HepG2 (cell line): ENCODE results near the gene PARVB. TPM values are rescaled to one million over a fixed set of nuclear protein-coding genes. Genes with fewer than 3 reads are reported as not detected.

ENCODE experiments used
- ATAC-seq: fragments of 200-7000 bp; cut with Tn5 transposase; 3 replicates; pipeline ENCODE4 v1.9.1; 2020; ENCODE audit warnings: mild to moderate bottlenecking, moderate library complexity
- BruUV-seq: library from RNA; stranded (reverse); fragments of 400-500 nt; replicated peaks from 2 replicates; lab custom pipeline; 2021; lab: Mats Ljungman, UMichigan
- CTCF ChIA-PET: fragments of 300-600 bp; formaldehyde crosslinking; extraction: SDS; loops from one replicate; lab custom pipeline; 2021; ENCODE audit warnings: low total read pairs, inconsistent platforms, low intra/inter-chr PET ratio; lab: Yijun Ruan, JAX
- POLR2A ChIA-PET: fragments of 350-600 bp; sonication (Branson Sonifier 250); formaldehyde crosslinking; loops from one replicate; lab custom pipeline; 2020; ENCODE audit warnings: antibody characterized with exemption, inconsistent platforms; lab: Yijun Ruan, JAX
- DNase-seq: peaks from one replicate; pipeline ENCODE4 v3.0.0-alpha.2; 2015; ENCODE audit warnings: low spot score
- FAIRE-seq: peaks from 3 replicates; lab custom pipeline; 2011; peaks lifted over from hg19 to GRCh38; lab: Jason Lieb, UNC
- H2AFZ ChIP-seq: one replicate; pipeline ENCODE4 v1.6.1; 2011; ENCODE audit warnings: low read length, inconsistent platforms
- H3K27ac ChIP-seq: fragments of 300-600 bp; 3 replicates; pipeline ENCODE4 v1.8.0; 2011; ENCODE audit warnings: mixed run types, mild to moderate bottlenecking, mixed read lengths, low read length, inconsistent platforms; ENCODE audit not compliant: insufficient read depth; ENCODE audit errors: extremely low read length
- H3K27me3 ChIP-seq, 2 experiments: fragments of 200-600 bp in 1 of 2; 2 replicates in 1 of 2; 3 replicates in 1 of 2; pipeline versions ENCODE4 v1.6.0 to v1.8.0; 2011; ENCODE audit warnings: low read length in 2 of 2, mild to moderate bottlenecking in 2 of 2, moderate library complexity in 2 of 2, inconsistent platforms in 1 of 2; ENCODE audit not compliant: insufficient read depth in 2 of 2, control insufficient read depth in 1 of 2
- H3K36me3 ChIP-seq, 2 experiments: fragments of 200-600 bp in 1 of 2; replicated peaks in 1 of 2; 2 replicates in 1 of 2; 3 replicates in 1 of 2; pipeline versions ENCODE4 v1.5.1 to v1.8.0; 2011; ENCODE audit warnings: low read length in 2 of 2, inconsistent platforms in 1 of 2; ENCODE audit not compliant: insufficient read depth in 2 of 2, control insufficient read depth in 1 of 2
- H3K4me1 ChIP-seq: 2 replicates; pipeline ENCODE4 v1.5.1; 2012; ENCODE audit warnings: low read length, inconsistent platforms; ENCODE audit not compliant: insufficient read depth
- H3K4me2 ChIP-seq: 2 replicates; pipeline ENCODE4 v1.6.0; 2011; ENCODE audit warnings: low read depth, low read length, inconsistent platforms
- H3K4me3 ChIP-seq, 3 experiments: fragments of 200-600 bp in 1 of 3; sonication (generic), shearing (Covaris generic) in 1 of 3; replicated peaks in 1 of 3; 2 replicates each; pipeline ENCODE4 v1.5.1; 2011 to 2016; ENCODE audit warnings: low read length in 3 of 3, inconsistent platforms in 2 of 3, low read depth in 2 of 3, mild to moderate bottlenecking in 2 of 3, control low read depth in 1 of 3, mixed read lengths in 1 of 3; ENCODE audit not compliant: insufficient read depth in 1 of 3
- H3K79me2 ChIP-seq: one replicate; pipeline ENCODE4 v1.6.1; 2011; ENCODE audit warnings: low read length, inconsistent platforms; ENCODE audit not compliant: insufficient read depth
- H3K9ac ChIP-seq: 2 replicates; pipeline ENCODE4 v1.6.0; 2011; ENCODE audit warnings: mild to moderate bottlenecking, low read depth, low read length, inconsistent platforms; ENCODE audit not compliant: insufficient read depth
- H3K9me3 ChIP-seq: 2 replicates; pipeline ENCODE4 v1.5.1; 2012; ENCODE audit warnings: mild to moderate bottlenecking, low read length
- H4K20me1 ChIP-seq: 2 replicates; pipeline ENCODE4 v1.6.0; 2011; ENCODE audit warnings: inconsistent platforms, mild to moderate bottlenecking, low read length, moderate library complexity; ENCODE audit not compliant: insufficient read depth
- ARID2 ChIP-seq: sonication (generic); formaldehyde crosslinking; IDR thresholded peaks from 2 replicates; pipeline ENCODE4 v1.8.1; 2022; ENCODE audit warnings: mild to moderate bottlenecking, missing genetic modification reagents, borderline replicate concordance
- CENPT ChIP-seq: sonication (generic); formaldehyde crosslinking; IDR thresholded peaks from 2 replicates; pipeline ENCODE4 v1.8.0; 2022; ENCODE audit warnings: low read depth, mild to moderate bottlenecking, moderate library complexity, missing genetic modification reagents
- HIVEP1 ChIP-seq: sonication (generic); formaldehyde crosslinking; IDR thresholded peaks from 2 replicates; pipeline ENCODE4 v1.4.0; 2020; ENCODE audit warnings: mild to moderate bottlenecking, missing genetic modification reagents
- HMG20B ChIP-seq: conservative IDR thresholded peaks from 2 replicates; pipeline ENCODE4 v1.6.1; 2016; ENCODE audit warnings: missing genetic modification reagents, missing compliant biosample characterization
- HNRNPL ChIP-seq: fragments of 200-400 bp; formaldehyde crosslinking; IDR thresholded peaks from 2 replicates; pipeline ENCODE4 v1.6.1; 2017; ENCODE audit warnings: mild to moderate bottlenecking, low read depth, low read length
- KAT2B ChIP-seq: fragments of 150-350 bp; IDR thresholded peaks from 2 replicates; pipeline ENCODE4 v1.6.1; 2014; ENCODE audit warnings: low read depth, low read length, borderline replicate concordance
- MXI1 ChIP-seq: IDR thresholded peaks from 3 replicates; pipeline ENCODE4 v1.6.1; 2012; ENCODE audit warnings: low read depth, low read length, inconsistent platforms, borderline replicate concordance
- RBAK ChIP-seq: sonication (generic); formaldehyde crosslinking; IDR thresholded peaks from 2 replicates; pipeline ENCODE4 v1.5.1; 2020; ENCODE audit warnings: mild to moderate bottlenecking, missing genetic modification reagents
- SALL1 ChIP-seq: sonication (generic); formaldehyde crosslinking; IDR thresholded peaks from 2 replicates; pipeline ENCODE4 v1.8.0; 2022; ENCODE audit warnings: mild to moderate bottlenecking, missing genetic modification reagents
- TBL1XR1 ChIP-seq: fragments of 150-350 bp; IDR thresholded peaks from 2 replicates; pipeline ENCODE4 v1.6.1; 2014; ENCODE audit warnings: borderline replicate concordance, low read length; ENCODE audit not compliant: partially characterized antibody
- ZFP90 ChIP-seq: sonication (generic); formaldehyde crosslinking; IDR thresholded peaks from 2 replicates; pipeline ENCODE4 v1.8.0; 2022; ENCODE audit warnings: missing genetic modification reagents, mild to moderate bottlenecking, inconsistent platforms, borderline replicate concordance
- ZFX ChIP-seq: sonication (generic); formaldehyde crosslinking; IDR thresholded peaks from 2 replicates; pipeline ENCODE4 v1.4.0; 2020; ENCODE audit warnings: mild to moderate bottlenecking, low read depth, missing genetic modification reagents, moderate library complexity
- ZNF17 ChIP-seq: sonication (generic); formaldehyde crosslinking; IDR thresholded peaks from 2 replicates; pipeline ENCODE4 v1.5.0; 2020; ENCODE audit warnings: mild to moderate bottlenecking, missing genetic modification reagents
- ZNF274 ChIP-seq: sonication (generic); formaldehyde crosslinking; IDR thresholded peaks from 2 replicates; pipeline ENCODE4 v1.5.1; 2020; ENCODE audit warnings: mild to moderate bottlenecking, missing genetic modification reagents
- ZNF543 ChIP-seq: sonication (generic); formaldehyde crosslinking; IDR thresholded peaks from 2 replicates; pipeline ENCODE4 v1.4.0; 2020; ENCODE audit warnings: mild to moderate bottlenecking, missing genetic modification reagents
- ZNF550 ChIP-seq: sonication (generic); formaldehyde crosslinking; IDR thresholded peaks from 2 replicates; pipeline ENCODE4 v1.4.0; 2020; ENCODE audit warnings: mild to moderate bottlenecking, missing genetic modification reagents, borderline replicate concordance
- ZNF644 ChIP-seq: IDR thresholded peaks from 2 replicates; pipeline ENCODE4 v1.6.1; 2016; ENCODE audit warnings: low read depth
- ZNF790 ChIP-seq: sonication (generic); formaldehyde crosslinking; IDR thresholded peaks from 2 replicates; pipeline ENCODE4 v1.8.0; 2022; ENCODE audit warnings: missing genetic modification reagents, mild to moderate bottlenecking, borderline replicate concordance
- WGBS: methylation state at CpG from one replicate; pipeline ENCODE4 v1.1.6; 2017; ENCODE audit warnings: low lambda C conversion rate; 5-methylcytosine and 5-hydroxymethylcytosine counted together
- in situ Hi-C: cut with HindIII; loops from 2 replicates; pipeline ENCODE4 v1.10.0; 2017; ENCODE audit warnings: low pct_unique_long_range_greater_than_20kb; ENCODE audit not compliant: extremely low pct_ligation_motif_present
- intact Hi-C: fragments of 100-400 bp; cut with micrococcal nuclease; formaldehyde crosslinking; loops from one replicate; pipeline ENCODE4 v1.10.0; 2022; ENCODE audit not compliant: unreplicated experiment
- polyA plus RNA-seq, 8 experiments: library from polyadenylated mRNA; depleted of rRNA in 3 of 8; stranded (reverse) in 7 of 8; unstranded in 1 of 8; fragments of >200 nt; fragmentation: Illumina TruSeq in 4 of 8; extraction: Trizol in 4 of 8; gene quantifications; 2 replicates each; pipeline versions ENCODE4 v1.2.1 to v1.2.3, GENCODE V29; 2011 to 2016; ENCODE audit warnings: low read depth in 4 of 8, missing spikeins in 1 of 8, mixed read lengths in 1 of 8; ENCODE audit not compliant: insufficient read depth in 1 of 8
- total RNA-seq, 5 experiments: library from RNA; depleted of rRNA; stranded (reverse); fragments of >200 nt; fragmentation: Illumina TruSeq; extraction: Trizol; gene quantifications; 2 replicates each; pipeline ENCODE4 v1.2.3, GENCODE V29; 2016; ENCODE audit warnings: low read depth in 1 of 5
- TF ChIP-seq, protein P1 (sequence below): sonication (generic); formaldehyde crosslinking; IDR thresholded peaks from 2 replicates; pipeline ENCODE4 v1.8.1; 2023; ENCODE audit warnings: mild to moderate bottlenecking, missing genetic modification reagents
- TF ChIP-seq, protein P2 (sequence below): sonication (generic); formaldehyde crosslinking; IDR thresholded peaks from 2 replicates; pipeline ENCODE4 v1.9.0; 2021; ENCODE audit warnings: missing genetic modification reagents, borderline replicate concordance

The PARVB gene
- total and polyA plus RNA-seq, 2 of the 13 experiments (the other 11 are each of a cell fraction or from before 2014, with no cell fraction given): 0.11 to 0.15 TPM

DNA sequence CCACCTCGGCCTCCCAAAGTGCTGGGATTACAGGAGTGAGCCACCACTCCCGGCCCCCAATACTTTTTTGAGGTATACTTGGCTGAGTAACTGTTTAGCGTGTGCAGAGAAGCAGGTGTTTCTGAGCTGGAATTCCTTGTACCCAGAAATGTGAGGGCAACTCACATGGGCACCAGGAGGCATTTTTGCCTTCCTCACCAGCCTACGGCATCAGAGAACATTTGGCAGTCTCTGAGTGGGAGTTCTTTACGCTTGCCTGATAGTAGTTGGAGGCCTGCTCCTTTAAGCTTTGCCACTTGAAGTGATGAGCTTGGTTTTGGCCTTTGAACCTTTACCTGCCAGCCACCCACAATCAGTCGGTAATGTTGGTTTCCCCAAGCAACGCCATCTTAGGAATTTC lies 9.2 kb downstream of the PARVB start:
- no peak for FAIRE-seq
- H3K27me3 ChIP-seq: no peaks in the 10 kb centered on the region
- no peak overlapping the region for H3K4me2 ChIP-seq
- no peaks in the 10 kb centered on the region for H4K20me1 ChIP-seq
- CTCF ChIA-PET: no interaction called here
- WGBS: 50% methylated on average over 7 of the region's 7 CpGs
- BruUV-seq: no TSS peak
- no peak overlapping the region for H3K9ac ChIP-seq
- 0 out of 2 replicates have a peak, but pooled peaks cover 8% of the 10 kb centered on the region for H3K4me1 ChIP-seq
- no peak for DNase-seq
- H3K9me3 ChIP-seq: no peaks in the 10 kb centered on the region
- intact Hi-C loops: no loop called here
- POLR2A ChIA-PET: no interaction called here
- no peak for ATAC-seq
- H3K27ac ChIP-seq: no peak overlapping the region
- in situ Hi-C loops: no loop called here
- no peak overlapping the region for H3K4me3 ChIP-seq
- no peaks in the 10 kb centered on the region for H3K79me2 ChIP-seq
- no peak overlapping the region for H2AFZ ChIP-seq
- no peaks in the 10 kb centered on the region for H3K36me3 ChIP-seq
- TF ChIP-seq MXI1: no peak
- TF ChIP-seq ZNF550 (CRISPR knock-in tag): no peak
- no peak for TF ChIP-seq ZNF644 (CRISPR knock-in tag)
- no peak for TF ChIP-seq CENPT
- TF ChIP-seq, protein P1, sequence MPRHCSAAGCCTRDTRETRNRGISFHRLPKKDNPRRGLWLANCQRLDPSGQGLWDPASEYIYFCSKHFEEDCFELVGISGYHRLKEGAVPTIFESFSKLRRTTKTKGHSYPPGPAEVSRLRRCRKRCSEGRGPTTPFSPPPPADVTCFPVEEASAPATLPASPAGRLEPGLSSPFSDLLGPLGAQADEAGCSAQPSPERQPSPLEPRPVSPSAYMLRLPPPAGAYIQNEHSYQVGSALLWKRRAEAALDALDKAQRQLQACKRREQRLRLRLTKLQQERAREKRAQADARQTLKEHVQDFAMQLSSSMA: no peak
- TF ChIP-seq KAT2B: no peak
- no peak for TF ChIP-seq ZFP90 (CRISPR knock-in tag)
- TF ChIP-seq, all 625 proteins: peak for 0

DNA sequence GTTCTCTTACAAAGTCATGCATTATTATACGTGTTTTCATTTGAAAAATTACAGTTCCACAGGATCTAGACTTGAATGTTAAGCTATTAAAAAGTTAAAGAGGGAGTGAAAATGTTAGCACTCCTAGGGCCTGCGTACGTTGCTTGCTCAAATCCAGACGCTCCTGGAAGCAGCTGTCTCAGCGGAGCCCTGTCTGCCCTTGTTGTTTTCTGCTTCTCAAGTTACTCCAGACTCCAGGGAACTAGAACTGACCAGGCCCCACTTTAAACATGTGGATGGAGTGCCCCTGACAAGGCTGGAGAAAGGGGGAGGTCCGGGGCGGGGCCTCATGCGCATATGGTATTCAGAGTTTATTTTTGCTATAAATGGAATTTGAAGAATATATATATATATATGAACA lies 9.6 kb downstream of the PARVB start:
- FAIRE-seq (no peak), ATAC-seq (no peak), DNase-seq (no peak)
- no peak overlapping the region for H3K4me3 ChIP-seq
- H3K36me3 ChIP-seq: no peaks in the 10 kb centered on the region
- POLR2A ChIA-PET: no interaction called here
- H3K9ac ChIP-seq: no peak overlapping the region
- no TSS peak for BruUV-seq
- no peak overlapping the region for H3K4me2 ChIP-seq
- CTCF ChIA-PET: no interaction called here
- no peak overlapping the region for H2AFZ ChIP-seq
- H3K27ac ChIP-seq: no peak overlapping the region
- 65% methylated on average over 8 of the region's 8 CpGs for WGBS
- in situ Hi-C loops (no loop called here), intact Hi-C loops (no loop called here)
- no peaks in the 10 kb centered on the region for H3K27me3 ChIP-seq
- H3K79me2 ChIP-seq: no peaks in the 10 kb centered on the region
- H4K20me1 ChIP-seq: no peaks in the 10 kb centered on the region
- H3K4me1 ChIP-seq: 0 out of 2 replicates have a peak, but pooled peaks cover 8% of the 10 kb centered on the region
- H3K9me3 ChIP-seq: no peaks in the 10 kb centered on the region
- no peak for TF ChIP-seq ZFX (CRISPR knock-in tag)
- no peak for TF ChIP-seq ZNF274 (CRISPR knock-in tag)
- TF ChIP-seq HIVEP1: no peak
- TF ChIP-seq TBL1XR1: no peak
- TF ChIP-seq HNRNPL: no peak
- no peak for TF ChIP-seq SALL1 (CRISPR knock-in tag)
- TF ChIP-seq, protein P2, sequence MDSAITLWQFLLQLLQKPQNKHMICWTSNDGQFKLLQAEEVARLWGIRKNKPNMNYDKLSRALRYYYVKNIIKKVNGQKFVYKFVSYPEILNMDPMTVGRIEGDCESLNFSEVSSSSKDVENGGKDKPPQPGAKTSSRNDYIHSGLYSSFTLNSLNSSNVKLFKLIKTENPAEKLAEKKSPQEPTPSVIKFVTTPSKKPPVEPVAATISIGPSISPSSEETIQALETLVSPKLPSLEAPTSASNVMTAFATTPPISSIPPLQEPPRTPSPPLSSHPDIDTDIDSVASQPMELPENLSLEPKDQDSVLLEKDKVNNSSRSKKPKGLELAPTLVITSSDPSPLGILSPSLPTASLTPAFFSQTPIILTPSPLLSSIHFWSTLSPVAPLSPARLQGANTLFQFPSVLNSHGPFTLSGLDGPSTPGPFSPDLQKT (CRISPR knock-in tag): no peak
- TF ChIP-seq ZNF790 (CRISPR knock-in tag): no peak
- no peak for TF ChIP-seq ZNF17 (CRISPR knock-in tag)
- TF ChIP-seq ZNF543 (CRISPR knock-in tag): no peak
- TF ChIP-seq RBAK: no peak
- TF ChIP-seq ARID2: no peak
- TF ChIP-seq HMG20B: no peak
